Fibroblast of skin of back (primary cell): ENCODE measurements around the gene BMS1.
"Not testable (repeated sequence)": the region's sequence is repeated elsewhere in the genome, so short reads cannot be mapped to it uniquely, and the experiment has no call there.

Experiments
- DNase-seq: peaks from one replicate; pipeline ENCODE4 v3.0.0-alpha.2; 2013

Gene BMS1

GRCh38 chr10:42868530-42868929 is 85.9 kb downstream of the BMS1 start:
- DNase-seq: no peak

GRCh38 chr10:42869977-42870350 is 87.4 kb downstream of the BMS1 start:
- no peak for DNase-seq

- not testable (repeated sequence) for DNase-seq
Observed at GRCh38 chr10:42871138-42871641, 88.6 kb downstream of the BMS1 start.

GRCh38 chr10:42871823-42872222 is 89.2 kb downstream of the BMS1 start:
- DNase-seq: no peak

GRCh38 chr10:42872865-42873435 is 90.4 kb downstream of the BMS1 start:
- DNase-seq: no peak

- no peak for DNase-seq
Observed at GRCh38 chr10:42874713-42875387, 92.3 kb downstream of the BMS1 start.

- DNase-seq: no peak
Observed at GRCh38 chr10:42875388-42875755, 92.8 kb downstream of the BMS1 start.

GRCh38 chr10:42875798-42876341 is 93.3 kb downstream of the BMS1 start:
- DNase-seq: peak; percentile 61

- no peak for DNase-seq
Observed at GRCh38 chr10:42876476-42876875, 93.9 kb downstream of the BMS1 start.

GRCh38 chr10:42876945-42877344 is 94.3 kb downstream of the BMS1 start:
- no peak for DNase-seq

- DNase-seq: no peak
Observed at GRCh38 chr10:42877496-42878030, 95.0 kb downstream of the BMS1 start.

- DNase-seq: no peak
Observed at GRCh38 chr10:42878134-42878820, 95.7 kb downstream of the BMS1 start.

- DNase-seq: no peak
Observed at GRCh38 chr10:42878821-42879195, 96.2 kb downstream of the BMS1 start.

- no peak for DNase-seq
Observed at GRCh38 chr10:42879380-42880254, 97.0 kb downstream of the BMS1 start.

- no peak for DNase-seq
Observed at GRCh38 chr10:42880255-42880620, 97.6 kb downstream of the BMS1 start.

- DNase-seq: no peak
Observed at GRCh38 chr10:42882597-42882996, 100.0 kb downstream of the BMS1 start.
